ENCODE results near the gene GPN3. TPM values are rescaled to one million over a fixed set of nuclear protein-coding genes. Genes with fewer than 3 reads are reported as not detected.
"Not testable (repeated sequence)": the region's sequence is repeated elsewhere in the genome, so short reads cannot be mapped to it uniquely, and the experiment has no call there.

GPN3 gene
- total and polyA plus RNA-seq, 7 experiments from 2014 or later = 5.1 to 40.4 (median 16.6) TPM

GRCh38 chr12:110420644-110421043, 47.4 kb downstream of the GPN3 start:
- POLR2A ChIA-PET; H3K9me3 ChIP-seq (ENCODE audit: control insufficient read depth in 2 of 3, low read length in 3 of 3); H3K4me1 Mint-ChIP-seq; H3K27ac Mint-ChIP-seq; H3K36me3 ChIP-seq (ENCODE audit: control insufficient read depth in 2 of 3, insufficient read depth in 3 of 3, low read length in 3 of 3); intact Hi-C loops (cut with micrococcal nuclease); H3K36me3 Mint-ChIP-seq; H3K4me3 Mint-ChIP-seq; H3K27me3 ChIP-seq (ENCODE audit: control insufficient read depth in 2 of 2, insufficient read depth in 2 of 2, low read length in 2 of 2); ATAC-seq; H3K27ac ChIP-seq (ENCODE audit: low read depth, low read length); H3K9me3 Mint-ChIP-seq; H3K4me1 ChIP-seq (ENCODE audit: control insufficient read depth in 2 of 2, insufficient read depth in 2 of 2, low read length in 2 of 2); DNase-seq; H3K4me3 ChIP-seq (ENCODE audit: low read length): not testable (repeated sequence)
- peaks cover 0 to 32% (median 0%) of the 10 kb centered on the region in 5 donors for H3K27me3 Mint-ChIP-seq
- CTCF ChIA-PET = interaction anchor here (1.1 to 2.0 kb wide), 2 partner anchors 11 to 1982 kb away, joined by 3 to 8 read pairs; no protein-coding TSS in a partner anchor

- H3K4me1 Mint-ChIP-seq; H3K9me3 ChIP-seq (ENCODE audit: control insufficient read depth in 2 of 3, low read length in 3 of 3); H3K36me3 Mint-ChIP-seq; DNase-seq; H3K27ac ChIP-seq (ENCODE audit: low read depth, low read length); H3K9me3 Mint-ChIP-seq; ATAC-seq; intact Hi-C loops (cut with micrococcal nuclease); H3K27me3 ChIP-seq (ENCODE audit: control insufficient read depth in 2 of 2, insufficient read depth in 2 of 2, low read length in 2 of 2); CTCF ChIA-PET; H3K36me3 ChIP-seq (ENCODE audit: control insufficient read depth in 2 of 3, insufficient read depth in 3 of 3, low read length in 3 of 3); H3K4me1 ChIP-seq (ENCODE audit: control insufficient read depth in 2 of 2, insufficient read depth in 2 of 2, low read length in 2 of 2); H3K4me3 Mint-ChIP-seq; H3K27ac Mint-ChIP-seq; H3K4me3 ChIP-seq (ENCODE audit: low read length): not testable (repeated sequence)
- POLR2A ChIA-PET = interaction anchor here (0.6 kb wide), 1 partner anchor 456 kb away, joined by 3 read pairs; no protein-coding TSS in a partner anchor
- H3K27me3 Mint-ChIP-seq = peaks cover 0 to 22% (median 4%) of the 10 kb centered on the region in 5 donors
These were observed 50.9 kb downstream of the GPN3 start for GRCh38 chr12:110417113-110417512.

- DNase-seq; H3K36me3 Mint-ChIP-seq; H3K4me3 ChIP-seq (ENCODE audit: low read length); H3K9me3 Mint-ChIP-seq; ATAC-seq; intact Hi-C loops (cut with micrococcal nuclease); H3K4me3 Mint-ChIP-seq; H3K36me3 ChIP-seq (ENCODE audit: control insufficient read depth in 2 of 3, insufficient read depth in 3 of 3, low read length in 3 of 3); H3K27ac Mint-ChIP-seq; POLR2A ChIA-PET; CTCF ChIA-PET; H3K4me1 Mint-ChIP-seq; H3K9me3 ChIP-seq (ENCODE audit: control insufficient read depth in 2 of 3, low read length in 3 of 3); H3K27me3 ChIP-seq (ENCODE audit: control insufficient read depth in 2 of 2, insufficient read depth in 2 of 2, low read length in 2 of 2); H3K27ac ChIP-seq (ENCODE audit: low read depth, low read length); H3K4me1 ChIP-seq (ENCODE audit: control insufficient read depth in 2 of 2, insufficient read depth in 2 of 2, low read length in 2 of 2): not testable (repeated sequence)
- H3K27me3 Mint-ChIP-seq = peaks cover 0 to 20% (median 0%) of the 10 kb centered on the region in 5 donors
These were observed 58.0 kb downstream of the GPN3 start for GRCh38 chr12:110410086-110410485.

- Histone ChIP-seq H3K36me3 (ENCODE audit: control insufficient read depth in 2 of 3, insufficient read depth in 3 of 3, low read length in 3 of 3) (peaks cover 0 to 11% (median 0%) of the 10 kb centered on the region in 3 experiments), H3K4me1 (ENCODE audit: control insufficient read depth in 2 of 2, insufficient read depth in 2 of 2, low read length in 2 of 2) (peaks cover 6 to 15% of the 10 kb centered on the region in 2 donors)
- not testable (repeated sequence) for H3K9me3 ChIP-seq (ENCODE audit: control insufficient read depth in 2 of 3, low read length in 3 of 3); H3K27me3 ChIP-seq (ENCODE audit: control insufficient read depth in 2 of 2, insufficient read depth in 2 of 2, low read length in 2 of 2); H3K4me3 ChIP-seq (ENCODE audit: low read length); H3K27ac ChIP-seq (ENCODE audit: low read depth, low read length); ATAC-seq; H3K27ac Mint-ChIP-seq; H3K9me3 Mint-ChIP-seq; DNase-seq; H3K4me3 Mint-ChIP-seq
- H3K4me1 Mint-ChIP-seq = peaks cover 10 to 37% (median 22%) of the 10 kb centered on the region in 7 donors
- ChIA-PET POLR2A (interaction anchor here (0.7 to 1.2 kb wide), 3 partner anchors 44 to 1152 kb away, joined by 3 to 4 read pairs (median 4); partner anchors contain the start of gene ARPC3), CTCF (interaction anchor here (0.6 to 1.0 kb wide), 2 partner anchors 26 to 1640 kb away, joined by 3 to 6 read pairs; no protein-coding TSS in a partner anchor)
- intact Hi-C loops (cut with micrococcal nuclease) = loop anchor here in 1 of 2 donors (10.0 kb wide), 1 partner anchor 330 kb away; no protein-coding TSS in a partner anchor
- H3K27me3 Mint-ChIP-seq = peaks cover 0 to 10% (median 0%) of the 10 kb centered on the region in 5 donors
- H3K36me3 Mint-ChIP-seq = peaks cover 0 to 11% (median 4%) of the 10 kb centered on the region in 5 donors
These were observed 62.9 kb downstream of the GPN3 start for GRCh38 chr12:110405126-110405662.

- H3K36me3 ChIP-seq (ENCODE audit: control insufficient read depth in 2 of 3, insufficient read depth in 3 of 3, low read length in 3 of 3) = peaks cover 0 to 11% (median 0%) of the 10 kb centered on the region in 3 experiments
- H3K27me3 ChIP-seq (ENCODE audit: control insufficient read depth in 2 of 2, insufficient read depth in 2 of 2, low read length in 2 of 2) = no peaks in the 10 kb centered on the region
- Mint-ChIP-seq H3K9me3 (peaks cover 0 to 3% (median 0%) of the 10 kb centered on the region in 11 donors), H3K27me3 (no peaks in the 10 kb centered on the region), H3K4me1 (peaks cover 15 to 45% (median 29%) of the 10 kb centered on the region in 7 donors), H3K27ac (peak overlapping the region; percentile 97 to 100 (median 99)), H3K36me3 (peaks cover 0 to 11% (median 4%) of the 10 kb centered on the region in 5 donors), H3K4me3 (peak overlapping the region in 9 of 10 donors; percentile 96 to 100 (median 98))
- H3K9me3 ChIP-seq (ENCODE audit: control insufficient read depth in 2 of 3, low read length in 3 of 3) = no peaks in the 10 kb centered on the region
- H3K4me1 ChIP-seq (ENCODE audit: control insufficient read depth in 2 of 2, insufficient read depth in 2 of 2, low read length in 2 of 2) = peaks cover 6 to 15% of the 10 kb centered on the region in 2 donors
- peak overlapping the region; percentile 81 for H3K27ac ChIP-seq (ENCODE audit: low read depth, low read length)
- H3K4me3 ChIP-seq (ENCODE audit: low read length) = peak overlapping the region; percentile 99
- POLR2A ChIA-PET = interaction anchor here (0.7 to 1.4 kb wide), 5 partner anchors 15 to 64 kb away, joined by 3 to 5 read pairs (median 4); partner anchors contain the start of genes ARPC3, FAM216A and GPN3
- peak; percentile 77 for ATAC-seq
- DNase-seq = peak; percentile 62 to 86 (median 76)
- intact Hi-C loops (cut with micrococcal nuclease) = loop anchor here (1.0 to 10.0 kb wide), 13 partner anchors 27 to 1352 kb away; partner anchors contain the start of genes ATP2A2 (in 2 of the 2), ANKRD13A (in 1 of the 2), ARPC3 (in 1 of the 2) and C12orf76 (in 1 of the 2)
- CTCF ChIA-PET = interaction anchor here (0.9 to 1.0 kb wide), 2 partner anchors 18 to 27 kb away, joined by 4 to 6 read pairs; no protein-coding TSS in a partner anchor
These were observed 63.9 kb downstream of the GPN3 start for GRCh38 chr12:110403976-110404682.

GRCh38 chr12:110403146-110403975, 64.7 kb downstream of the GPN3 start, which contains the start of gene ANAPC7:
Gene ANAPC7 (minus strand): TSS chr12:110403708. CDS start chr12:110403627, 81 bp downstream.
- CTCF ChIA-PET = interaction anchor here (0.9 kb wide), 1 partner anchor 17 kb away, joined by 4 read pairs; no protein-coding TSS in a partner anchor
- peaks cover 0 to 3% (median 0%) of the 10 kb centered on the region in 11 donors for H3K9me3 Mint-ChIP-seq
- peaks cover 0 to 11% (median 4%) of the 10 kb centered on the region in 5 donors for H3K36me3 Mint-ChIP-seq
- H3K4me3 ChIP-seq (ENCODE audit: low read length) = peak within 1 kb of the TSS; percentile 99
- intact Hi-C loops (cut with micrococcal nuclease) = loop anchor here (1.0 to 10.0 kb wide), 10 partner anchors 28 to 1351 kb away; partner anchors contain the start of genes ATP2A2 (in 2 of the 2), ARPC3 (in 1 of the 2), C12orf76 (in 1 of the 2) and IFT81 (in 1 of the 2)
- H3K27ac Mint-ChIP-seq = peak within 1 kb of the TSS; percentile 97 to 100 (median 99)
- ATAC-seq (peak; percentile 98), DNase-seq (peak; percentile 74 to 90 (median 87))
- H3K4me3 Mint-ChIP-seq = peak within 1 kb of the TSS in 9 of 10 donors; percentile 96 to 100 (median 98)
- no peaks in the 10 kb centered on the region for H3K27me3 Mint-ChIP-seq
- peaks cover 0 to 15% (median 0%) of the 10 kb centered on the region in 3 experiments for H3K36me3 ChIP-seq (ENCODE audit: control insufficient read depth in 2 of 3, insufficient read depth in 3 of 3, low read length in 3 of 3)
- peaks cover 6 to 15% of the 10 kb centered on the region in 2 donors for H3K4me1 ChIP-seq (ENCODE audit: control insufficient read depth in 2 of 2, insufficient read depth in 2 of 2, low read length in 2 of 2)
- POLR2A ChIA-PET = interaction anchor here (1.0 to 1.4 kb wide), 2 partner anchors 14 to 53 kb away, joined by 3 read pairs; no protein-coding TSS in a partner anchor
- peak within 1 kb of the TSS; percentile 81 for H3K27ac ChIP-seq (ENCODE audit: low read depth, low read length)
- no peaks in the 10 kb centered on the region for H3K9me3 ChIP-seq (ENCODE audit: control insufficient read depth in 2 of 3, low read length in 3 of 3)
- no peaks in the 10 kb centered on the region for H3K27me3 ChIP-seq (ENCODE audit: control insufficient read depth in 2 of 2, insufficient read depth in 2 of 2, low read length in 2 of 2)
- peaks cover 15 to 50% (median 29%) of the 10 kb centered on the region in 7 donors for H3K4me1 Mint-ChIP-seq

Measured in naive thymus-derived CD4-positive, alpha-beta T cell (primary cell).